ENCODE results near the gene NPAS4. TPM values are rescaled to one million over a fixed set of nuclear protein-coding genes. Genes with fewer than 3 reads are reported as not detected.

The NPAS4 gene
- total and polyA plus RNA-seq, 9 of the 15 experiments (the other 6 are each of a cell fraction or from before 2014, with no cell fraction given): not detected

GRCh38 chr11:66388780-66389386 lies 32.0 kb upstream of the NPAS4 start:
- ATAC-seq: peak; percentile 87
- 16% methylated on average over 7 of the region's 8 CpGs for WGBS (ENCODE audit: insufficient coverage, low coverage, missing lambda C conversion rate)
- Histone ChIP-seq H3K27ac (ENCODE audit: extremely low read depth, low read depth, low read length) (no peak overlapping the region), H3K9ac (ENCODE audit: insufficient read depth in 1 of 2, low read depth in 2 of 2, low read length in 2 of 2) (no peak overlapping the region), H3K36me3 (ENCODE audit: control insufficient read depth, insufficient read depth, low read length) (no peaks in the 10 kb centered on the region), H3K4me3 (no peak overlapping the region), H4K20me1 (replicated peaks; ENCODE audit: control insufficient read depth, insufficient read depth, low read length) (no peaks in the 10 kb centered on the region), H2AFZ (ENCODE audit: low read depth, low read length) (no peak overlapping the region), H3K27me3 (ENCODE audit: control insufficient read depth in 2 of 2, insufficient read depth in 2 of 2, low read length in 2 of 2) (peaks cover 4 to 9% of the 10 kb centered on the region in 2 experiments; a peak in 2 of 5 replicates), H3K79me2 (ENCODE audit: control insufficient read depth, insufficient read depth, low read length) (no peaks in the 10 kb centered on the region), H3K4me2 (ENCODE audit: insufficient read depth, low read length) (no peak overlapping the region), H3K9me1 (ENCODE audit: control insufficient read depth, insufficient read depth, low read length) (no peaks in the 10 kb centered on the region), H3K9me3 (replicated peaks; ENCODE audit: control insufficient read depth, insufficient read depth, low read depth, low read length) (no peaks in the 10 kb centered on the region), H3K4me1 (replicated peaks in 1 of 2; ENCODE audit: control insufficient read depth in 2 of 2, insufficient read depth in 2 of 2, low read length in 2 of 2) (no peaks in the 10 kb centered on the region; a peak in 1 of 5 replicates)
- in situ Hi-C loops (cut with MboI): no loop called here
- POLR2A ChIA-PET: interaction anchor here (1.1 kb wide), 1 partner anchor 26 kb away, joined by 3 read pairs; no protein-coding TSS in a partner anchor
- intact Hi-C loops (cut with micrococcal nuclease): loop anchor here (2.0 kb wide), 1 partner anchor 76 kb away; no protein-coding TSS in a partner anchor
- DNase-seq (ENCODE audit: extremely low read depth in 1 of 4, low spot score in 3 of 4): peak; percentile 44 to 85 (median 60)
- CTCF ChIA-PET (ENCODE audit: low intra/inter-chr PET ratio): interaction anchor here (0.7 to 1.6 kb wide), 3 partner anchors 17 to 106 kb away, joined by 3 to 6 read pairs (median 3); partner anchors contain the start of gene SLC29A2
- peak; percentile 76 for FAIRE-seq
- BruUV-seq (replicated peaks): no TSS peak
- TF ChIP-seq ZNF551 (CRISPR knock-in tag; IDR thresholded peaks at IDR 0.05) (no peak), SMARCE1 (IDR thresholded peaks at IDR 0.05) (peak; percentile 33; the same call in 1 of the 2 replicates), SMARCA4 (IDR thresholded peaks at IDR 0.05) (peak; percentile 67; the same call in 1 of the 2 replicates), STAG1 (CRISPR knock-in tag; IDR thresholded peaks at IDR 0.05; ENCODE audit: borderline replicate concordance) (peak; percentile 15; the same call in 1 of the 2 replicates), FOXA3 (CRISPR knock-in tag; conservative IDR thresholded peaks at IDR 0.05 in 1 of 2, IDR thresholded peaks at IDR 0.05 in 1 of 2) (no peak), KAT2B (IDR thresholded peaks at IDR 0.05; ENCODE audit: low read depth, low read length) (no peak), CREBBP (IDR thresholded peaks at IDR 0.05; ENCODE audit: low read depth, low read length) (no peak), SLC30A9 (CRISPR knock-in tag; IDR thresholded peaks at IDR 0.05) (no peak), ZNF76 (CRISPR knock-in tag; IDR thresholded peaks at IDR 0.05; ENCODE audit: borderline replicate concordance) (no peak), GTF2A2 (tag; IDR thresholded peaks at IDR 0.05) (no peak), CBX1 (IDR thresholded peaks at IDR 0.05; ENCODE audit: low read depth) (no peak), ZNF717 (CRISPR knock-in tag; IDR thresholded peaks at IDR 0.05) (no peak), U2AF1 (optimal IDR thresholded peaks at IDR 0.05; ENCODE audit: low read depth, low read length) (no peak), SMAD3 (CRISPR knock-in tag; conservative IDR thresholded peaks at IDR 0.05) (no peak), TEAD1 (CRISPR knock-in tag; IDR thresholded peaks at IDR 0.05) (no peak), PHF20 (IDR thresholded peaks at IDR 0.05; ENCODE audit: partially characterized antibody) (no peak), RAD21 (CRISPR knock-in tag; conservative IDR thresholded peaks at IDR 0.05 in 1 of 2, IDR thresholded peaks at IDR 0.05 in 1 of 2) (peak; percentile 41 to 67), ZBTB1 (CRISPR knock-in tag; IDR thresholded peaks at IDR 0.05; ENCODE audit: borderline replicate concordance, low read depth) (no peak), SIX5 (IDR thresholded peaks at IDR 0.05; ENCODE audit: borderline replicate concordance in 1 of 2, insufficient read depth in 1 of 2, low read depth in 1 of 2, low read length in 2 of 2) (no peak)
- TF ChIP-seq, protein P1, sequence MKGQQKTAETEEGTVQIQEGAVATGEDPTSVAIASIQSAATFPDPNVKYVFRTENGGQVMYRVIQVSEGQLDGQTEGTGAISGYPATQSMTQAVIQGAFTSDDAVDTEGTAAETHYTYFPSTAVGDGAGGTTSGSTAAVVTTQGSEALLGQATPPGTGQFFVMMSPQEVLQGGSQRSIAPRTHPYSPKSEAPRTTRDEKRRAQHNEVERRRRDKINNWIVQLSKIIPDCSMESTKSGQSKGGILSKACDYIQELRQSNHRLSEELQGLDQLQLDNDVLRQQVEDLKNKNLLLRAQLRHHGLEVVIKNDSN (CRISPR knock-in tag; IDR thresholded peaks at IDR 0.05): no peak
- TF ChIP-seq, protein P2, sequence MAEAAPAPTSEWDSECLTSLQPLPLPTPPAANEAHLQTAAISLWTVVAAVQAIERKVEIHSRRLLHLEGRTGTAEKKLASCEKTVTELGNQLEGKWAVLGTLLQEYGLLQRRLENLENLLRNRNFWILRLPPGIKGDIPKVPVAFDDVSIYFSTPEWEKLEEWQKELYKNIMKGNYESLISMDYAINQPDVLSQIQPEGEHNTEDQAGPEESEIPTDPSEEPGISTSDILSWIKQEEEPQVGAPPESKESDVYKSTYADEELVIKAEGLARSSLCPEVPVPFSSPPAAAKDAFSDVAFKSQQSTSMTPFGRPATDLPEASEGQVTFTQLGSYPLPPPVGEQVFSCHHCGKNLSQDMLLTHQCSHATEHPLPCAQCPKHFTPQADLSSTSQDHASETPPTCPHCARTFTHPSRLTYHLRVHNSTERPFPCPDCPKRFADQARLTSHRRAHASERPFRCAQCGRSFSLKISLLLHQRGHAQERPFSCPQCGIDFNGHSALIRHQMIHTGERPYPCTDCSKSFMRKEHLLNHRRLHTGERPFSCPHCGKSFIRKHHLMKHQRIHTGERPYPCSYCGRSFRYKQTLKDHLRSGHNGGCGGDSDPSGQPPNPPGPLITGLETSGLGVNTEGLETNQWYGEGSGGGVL (CRISPR knock-in tag; IDR thresholded peaks at IDR 0.05): no peak
